NB4 (cell line): ENCODE results near the gene PAX2.

Source experiments
- POLR2A ChIP-seq: IDR thresholded peaks from 2 replicates; pipeline ENCODE4 v1.6.1; 2011; ENCODE audit warnings: mild to moderate bottlenecking; ENCODE audit not compliant: insufficient read length; ENCODE audit errors: extremely low read depth
- TF ChIP-seq, protein P1 (sequence below): IDR thresholded peaks from one replicate; pipeline ENCODE4 v1.5.1; 2012; ENCODE audit warnings: low read depth, low read length

DNA sequence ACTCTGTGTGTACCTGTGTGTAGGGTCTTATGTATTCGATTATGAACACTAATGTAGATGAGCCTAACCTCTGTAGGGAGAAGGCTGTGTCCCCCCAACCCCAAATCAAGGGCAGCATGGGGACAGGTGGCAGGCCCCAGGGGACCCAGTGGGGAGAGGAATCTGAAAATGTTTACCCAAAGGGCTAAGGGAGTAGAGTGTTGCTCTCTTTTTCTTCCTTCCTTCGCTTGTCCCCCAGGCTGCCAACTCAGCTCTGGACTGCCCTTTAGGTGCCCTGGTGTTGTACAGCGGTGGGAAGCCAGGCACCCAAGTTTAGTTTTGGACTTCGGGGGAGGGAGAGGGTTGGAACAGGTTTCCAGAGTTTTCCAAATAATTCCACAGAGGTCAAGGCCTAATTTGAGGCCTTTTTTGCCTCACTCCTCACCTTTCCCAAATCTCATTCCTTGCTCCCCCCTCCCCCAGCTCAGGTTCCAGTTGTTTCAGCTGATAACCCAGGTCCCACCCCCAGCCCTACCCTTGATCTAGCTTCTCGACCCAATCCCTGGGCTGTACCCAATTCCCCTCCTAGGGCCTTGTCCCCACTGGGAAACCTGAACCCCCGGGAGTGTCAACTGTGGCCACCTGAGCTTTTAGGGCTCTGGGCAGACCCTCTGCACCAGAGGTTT lies 9.1 kb upstream of the PAX2 start:
- TF ChIP-seq, protein P1, sequence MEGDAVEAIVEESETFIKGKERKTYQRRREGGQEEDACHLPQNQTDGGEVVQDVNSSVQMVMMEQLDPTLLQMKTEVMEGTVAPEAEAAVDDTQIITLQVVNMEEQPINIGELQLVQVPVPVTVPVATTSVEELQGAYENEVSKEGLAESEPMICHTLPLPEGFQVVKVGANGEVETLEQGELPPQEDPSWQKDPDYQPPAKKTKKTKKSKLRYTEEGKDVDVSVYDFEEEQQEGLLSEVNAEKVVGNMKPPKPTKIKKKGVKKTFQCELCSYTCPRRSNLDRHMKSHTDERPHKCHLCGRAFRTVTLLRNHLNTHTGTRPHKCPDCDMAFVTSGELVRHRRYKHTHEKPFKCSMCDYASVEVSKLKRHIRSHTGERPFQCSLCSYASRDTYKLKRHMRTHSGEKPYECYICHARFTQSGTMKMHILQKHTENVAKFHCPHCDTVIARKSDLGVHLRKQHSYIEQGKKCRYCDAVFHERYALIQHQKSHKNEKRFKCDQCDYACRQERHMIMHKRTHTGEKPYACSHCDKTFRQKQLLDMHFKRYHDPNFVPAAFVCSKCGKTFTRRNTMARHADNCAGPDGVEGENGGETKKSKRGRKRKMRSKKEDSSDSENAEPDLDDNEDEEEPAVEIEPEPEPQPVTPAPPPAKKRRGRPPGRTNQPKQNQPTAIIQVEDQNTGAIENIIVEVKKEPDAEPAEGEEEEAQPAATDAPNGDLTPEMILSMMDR: no peak
- no peak for TF ChIP-seq POLR2A
